H9 (cell line): ENCODE measurements around the gene CAMK2B. TPM values are rescaled to one million over a fixed set of nuclear protein-coding genes. Genes with fewer than 3 reads are reported as not detected.

Experiments
- DNase-seq: peaks from one replicate; pipeline ENCODE4 v3.0.0-alpha.2; 2017
- H2AFZ ChIP-seq: one replicate; pipeline ENCODE4 v1.6.1; 2013; ENCODE audit warnings: mild to moderate bottlenecking, low read length, control low read depth, moderate library complexity
- H2AK5ac ChIP-seq: 2 replicates; pipeline ENCODE4 v1.6.1; 2013; ENCODE audit warnings: low read length, control low read depth, mixed read lengths; ENCODE audit not compliant: insufficient read length
- H2BK120ac ChIP-seq: one replicate; pipeline ENCODE4 v1.6.1; 2013; ENCODE audit warnings: low read depth, mild to moderate bottlenecking, low read length, control low read depth, inconsistent platforms; ENCODE audit not compliant: poor library complexity, severe bottlenecking
- H2BK12ac ChIP-seq: 2 replicates; pipeline ENCODE4 v1.6.1; 2013; ENCODE audit warnings: low read length, control low read depth, mixed read lengths, low read depth; ENCODE audit not compliant: insufficient read length
- H2BK15ac ChIP-seq: 2 replicates; pipeline ENCODE4 v1.6.1; 2013; ENCODE audit warnings: low read depth, low read length, control low read depth
- H2BK20ac ChIP-seq: one replicate; pipeline ENCODE4 v1.6.1; 2013; ENCODE audit warnings: low read depth, mild to moderate bottlenecking, low read length, control low read depth, inconsistent platforms; ENCODE audit not compliant: poor library complexity, severe bottlenecking
- H2BK5ac ChIP-seq: 2 replicates; pipeline ENCODE4 v1.6.1; 2013; ENCODE audit warnings: low read length, control low read depth, mixed read lengths; ENCODE audit not compliant: insufficient read length
- H3K14ac ChIP-seq: 2 replicates; pipeline ENCODE4 v1.6.1; 2013; ENCODE audit warnings: low read length, control low read depth; ENCODE audit not compliant: insufficient read depth
- H3K18ac ChIP-seq: 2 replicates; pipeline ENCODE4 v1.6.1; 2013; ENCODE audit warnings: low read depth, mild to moderate bottlenecking, mixed read lengths, low read length, control low read depth; ENCODE audit not compliant: insufficient read length
- H3K23ac ChIP-seq: 2 replicates; pipeline ENCODE4 v1.6.1; 2013; ENCODE audit warnings: low read length, control low read depth, mixed read lengths, low read depth; ENCODE audit not compliant: insufficient read length
- H3K23me2 ChIP-seq: 2 replicates; pipeline ENCODE4 v1.6.1; 2013; ENCODE audit warnings: low read depth, mild to moderate bottlenecking, mixed read lengths, low read length, control low read depth; ENCODE audit not compliant: insufficient read length, poor library complexity, severe bottlenecking
- H3K27ac ChIP-seq: 2 replicates; pipeline ENCODE4 v1.5.1; 2013; ENCODE audit warnings: low read length, control low read depth, mixed read lengths, low read depth; ENCODE audit not compliant: insufficient read length
- H3K27me3 ChIP-seq: 2 replicates; pipeline ENCODE4 v1.6.1; 2013; ENCODE audit warnings: low read length, control low read depth, inconsistent platforms; ENCODE audit not compliant: insufficient read depth
- H3K4ac ChIP-seq: 2 replicates; pipeline ENCODE4 v1.6.1; 2013; ENCODE audit warnings: low read depth, mild to moderate bottlenecking, control low read depth, inconsistent platforms, low read length, moderate library complexity
- H3K4me1 ChIP-seq: 2 replicates; pipeline ENCODE4 v1.6.1; 2013; ENCODE audit warnings: low read length, control low read depth, inconsistent platforms; ENCODE audit not compliant: insufficient read depth
- H3K4me2 ChIP-seq: 2 replicates; pipeline ENCODE4 v1.6.1; 2013; ENCODE audit warnings: low read length, control low read depth, mixed read lengths; ENCODE audit not compliant: insufficient read length, insufficient read depth
- H3K56ac ChIP-seq: 2 replicates; pipeline ENCODE4 v1.6.1; 2013; ENCODE audit warnings: low read depth, mild to moderate bottlenecking, mixed read lengths, low read length, control low read depth; ENCODE audit not compliant: insufficient read length
- H3K79me1 ChIP-seq: 2 replicates; pipeline ENCODE4 v1.6.1; 2013; ENCODE audit warnings: low read depth, mild to moderate bottlenecking, moderate library complexity, low read length, control low read depth, inconsistent platforms; ENCODE audit not compliant: insufficient read depth, poor library complexity, severe bottlenecking
- H3K79me2 ChIP-seq: 2 replicates; pipeline ENCODE4 v1.6.1; 2013; ENCODE audit warnings: low read length, control low read depth, inconsistent platforms; ENCODE audit not compliant: insufficient read depth
- H3K9ac ChIP-seq: 2 replicates; pipeline ENCODE4 v1.6.1; 2013; ENCODE audit warnings: low read length, control low read depth, mixed read lengths; ENCODE audit not compliant: insufficient read length; ENCODE audit errors: extremely low read depth
- H3K9me3 ChIP-seq: one replicate; pipeline ENCODE4 v1.6.1; 2013; ENCODE audit warnings: low read depth, low read length, inconsistent platforms; ENCODE audit not compliant: control insufficient read depth
- H3T11ph ChIP-seq: one replicate; pipeline ENCODE4 v1.6.1; 2013; ENCODE audit warnings: mild to moderate bottlenecking, low read length, control low read depth, inconsistent platforms
- H4K20me1 ChIP-seq: one replicate; pipeline ENCODE4 v1.6.1; 2013; ENCODE audit not compliant: control insufficient read depth, insufficient read length, insufficient read depth
- H4K5ac ChIP-seq: 2 replicates; pipeline ENCODE4 v1.6.1; 2013; ENCODE audit warnings: low read depth, mild to moderate bottlenecking, mixed read lengths, low read length, control low read depth; ENCODE audit not compliant: insufficient read length
- H4K8ac ChIP-seq: replicated peaks from 2 replicates; pipeline ENCODE4 v1.6.1; 2013; ENCODE audit warnings: low read length, control low read depth, mixed read lengths, low read depth; ENCODE audit not compliant: insufficient read length
- H4K91ac ChIP-seq: 2 replicates; pipeline ENCODE4 v1.6.1; 2013; ENCODE audit warnings: low read depth, mild to moderate bottlenecking, moderate library complexity, mixed read lengths, low read length, control low read depth; ENCODE audit not compliant: insufficient read length
- H3K27ac Mint-ChIP-seq, 3 experiments: 2 replicates in 2 of 3; 3 replicates in 1 of 3; pipeline ENCODE4 v1.8.0; 2020 to 2021; ENCODE audit warnings: mixed read lengths in 3 of 3, mild to moderate bottlenecking in 1 of 3, moderate library complexity in 1 of 3
- H3K27me3 Mint-ChIP-seq: 2 replicates; pipeline ENCODE4 v1.8.0; 2021; ENCODE audit warnings: low read depth, mild to moderate bottlenecking, moderate library complexity, mixed read lengths
- H3K36me3 Mint-ChIP-seq, 3 experiments: 2 replicates in 2 of 3; 3 replicates in 1 of 3; pipeline ENCODE4 v1.8.0; 2020 to 2021; ENCODE audit warnings: low read depth in 3 of 3, mixed read lengths in 3 of 3; ENCODE audit not compliant: insufficient read depth in 1 of 3
- H3K4me1 Mint-ChIP-seq, 2 experiments: 2 replicates each; pipeline ENCODE4 v1.8.0; 2020; ENCODE audit warnings: mixed read lengths in 2 of 2
- H3K4me3 Mint-ChIP-seq, 2 experiments: 2 replicates in 1 of 2; 3 replicates in 1 of 2; pipeline ENCODE4 v1.8.0; 2020 to 2021; ENCODE audit warnings: mild to moderate bottlenecking in 2 of 2, mixed read lengths in 2 of 2, moderate library complexity in 1 of 2
- H3K9me3 Mint-ChIP-seq, 2 experiments: 2 replicates in 1 of 2; 3 replicates in 1 of 2; pipeline ENCODE4 v1.8.0; 2020; ENCODE audit warnings: mild to moderate bottlenecking in 2 of 2, mixed read lengths in 2 of 2, moderate library complexity in 1 of 2
- CTCF ChIP-seq: fragments of 200-600 bp; sonication (generic); conservative IDR thresholded peaks from 3 replicates; pipeline ENCODE4 v1.8.0; 2021; ENCODE audit warnings: antibody characterized with exemption, mild to moderate bottlenecking
- WGBS: extraction: QIAGEN DNeasy Blood & Tissue Kit; methylation state at CpG from one replicate; pipeline ENCODE4 v1.1.7; 2013; ENCODE audit warnings: missing lambda C conversion rate, low lambda C conversion rate, mixed read lengths; ENCODE audit not compliant: insufficient read length; ENCODE audit errors: extremely low coverage; 5-methylcytosine and 5-hydroxymethylcytosine counted together
- total RNA-seq: library from RNA; stranded (reverse); gene quantifications from 2 replicates; pipeline ENCODE4 v1.2.1, GENCODE V29; 2021

The CAMK2B gene
- total RNA-seq, 1 experiment from 2014 or later: 0.17 TPM

- Mint-ChIP-seq H3K9me3 (no peaks in the 10 kb centered on the region), H3K4me1 (peaks cover 8 to 24% of the 10 kb centered on the region in 2 experiments; a peak in 3 of 4 replicates), H3K27ac (peak overlapping the region in 1 of 3 experiments; percentile 83; a peak in 3 of 7 replicates), H3K27me3 (peaks cover 31% of the 10 kb centered on the region), H3K36me3 (no peaks in the 10 kb centered on the region), H3K4me3 (no peak overlapping the region)
- Histone ChIP-seq H3K4me2 (no peak overlapping the region), H4K91ac (no peak overlapping the region), H2BK120ac (no peak overlapping the region), H3T11ph (no peak overlapping the region), H3K23me2 (no peaks in the 10 kb centered on the region), H3K23ac (no peak overlapping the region), H3K18ac (no peak overlapping the region), H2BK5ac (no peak overlapping the region), H3K9ac (no peak overlapping the region), H4K5ac (no peak overlapping the region), H3K27me3 (no peaks in the 10 kb centered on the region), H3K27ac (no peak overlapping the region), H2AFZ (no peak overlapping the region), H3K9me3 (no peaks in the 10 kb centered on the region), H2AK5ac (no peak overlapping the region), H3K4ac (no peak overlapping the region), H4K20me1 (no peaks in the 10 kb centered on the region), H3K79me2 (no peaks in the 10 kb centered on the region), H3K79me1 (no peaks in the 10 kb centered on the region), H3K14ac (no peak overlapping the region), H2BK20ac (no peak overlapping the region), H3K4me1 (no peaks in the 10 kb centered on the region), H2BK12ac (no peak overlapping the region), H4K8ac (no peak overlapping the region), H2BK15ac (no peak overlapping the region), H3K56ac (no peak overlapping the region)
- no peak for TF ChIP-seq CTCF
- DNase-seq: peak; percentile 32
- no CpG with 5 or more reads among the region's 24 CpGs for WGBS
These were observed 35.8 kb downstream of the CAMK2B start for GRCh38 chr7:44289341-44290251.
